Right lobe of liver (tissue), 4 donors: ENCODE data around the gene C16orf89.

Experiments used
- CTCF ChIP-seq, 4 donors: fragments of 200-600 bp in 3 of 4; fragments of 450-650 bp in 1 of 4; IDR thresholded peaks; one replicate each; pipeline versions ENCODE4 v1.5.1 to v1.8.0; 2016 to 2022; ENCODE audit warnings: antibody characterized with exemption in 4 of 4, mild to moderate bottlenecking in 2 of 4
- POLR2A ChIP-seq: fragments of 450-650 bp; IDR thresholded peaks from one replicate; pipeline ENCODE4 v1.6.1; 2017; ENCODE audit warnings: antibody characterized with exemption, mild to moderate bottlenecking
- donor health status: DM: no; HTN: no; CAD: no.
- donor health status: DM: no; HTN: no; CAD: no.
- donor health status: DM: no; HTN: yes; CAD: no.

GRCh38 chr16:5012887-5013286, 52.9 kb downstream of the C16orf89 start:
- TF ChIP-seq CTCF (IDR thresholded peaks at IDR 0.05): no peak
- no peak for TF ChIP-seq POLR2A
